B cell (primary cell): Measurements from ENCODE around the gene PCK2. TPM values are rescaled to one million over a fixed set of nuclear protein-coding genes. Genes with fewer than 3 reads are reported as not detected.

Source experiments
- ATAC-seq: fragments of 200-7000 bp; cut with Tn5 transposase; one replicate; pipeline ENCODE4 v1.10.0; 2021; ENCODE audit warnings: low read depth, mild to moderate bottlenecking, moderate number of reproducible peaks, moderate library complexity
- CTCF ChIA-PET: fragments of 350-600 bp; sonication (Branson Sonifier 250); formaldehyde crosslinking; loops from one replicate; lab custom pipeline; 2021; ENCODE audit warnings: antibody characterized with exemption, inconsistent platforms; lab: Charles Lee
- POLR2A ChIA-PET: fragments of 350-600 bp; sonication (Branson Sonifier 250); formaldehyde crosslinking; loops from one replicate; lab custom pipeline; 2021; ENCODE audit warnings: antibody characterized with exemption; lab: Charles Lee
- DNase-seq: peaks from one replicate; pipeline ENCODE4 v3.0.0; 2013
- H2AFZ ChIP-seq: 2 replicates; pipeline ENCODE4 v1.6.1; 2012; ENCODE audit warnings: mild to moderate bottlenecking, low read depth, low read length; ENCODE audit not compliant: insufficient read depth, poor library complexity, severe bottlenecking
- H3K27ac ChIP-seq, 2 donors: 1 replicate in 1 of 2; 2 replicates in 1 of 2; pipeline ENCODE4 v1.5.1; 2012 to 2013; ENCODE audit warnings: low read length in 2 of 2, mild to moderate bottlenecking in 2 of 2, moderate library complexity in 1 of 2
- H3K27me3 ChIP-seq, 4 experiments: fragments of 200-600 bp in 1 of 4; sonication (generic) in 1 of 4; replicated peaks in 1 of 4; 1 replicate in 2 of 4; 2 replicates in 2 of 4; pipeline versions ENCODE4 v1.6.1 to v1.7.0; 2013 to 2016; ENCODE audit warnings: low read length in 3 of 4, mild to moderate bottlenecking in 2 of 4, mixed read lengths in 1 of 4, moderate library complexity in 1 of 4; ENCODE audit not compliant: insufficient read depth in 4 of 4, control insufficient read depth in 3 of 4; ENCODE audit errors: control extremely low read depth in 1 of 4
- H3K36me3 ChIP-seq, 2 experiments: replicated peaks in 1 of 2; 1 replicate in 1 of 2; 2 replicates in 1 of 2; pipeline versions ENCODE4 v1.6.1 to v1.7.1; 2013; ENCODE audit warnings: low read length in 1 of 2; ENCODE audit not compliant: insufficient read depth in 2 of 2, control insufficient read depth in 1 of 2; ENCODE audit errors: control extremely low read depth in 1 of 2, extremely low read depth in 1 of 2
- H3K4me1 ChIP-seq, 2 donors: fragments of 200-600 bp in 1 of 2; sonication (generic) in 1 of 2; 1 replicate in 1 of 2; 2 replicates in 1 of 2; pipeline versions ENCODE4 v1.5.1 to v1.6.1; 2013 to 2017; ENCODE audit warnings: low read length in 2 of 2; ENCODE audit not compliant: control insufficient read depth in 2 of 2, insufficient read depth in 2 of 2
- H3K4me2 ChIP-seq: replicated peaks from 2 replicates; pipeline ENCODE3; 2012; ENCODE audit warnings: mild to moderate bottlenecking, low read depth, low read length; ENCODE audit not compliant: poor library complexity, severe bottlenecking
- H3K4me3 ChIP-seq, 5 experiments: fragments of 200-600 bp in 1 of 5; sonication (generic) in 1 of 5; 1 replicate in 3 of 5; 2 replicates in 2 of 5; pipeline versions ENCODE4 v1.5.1 to v1.7.0; 2011 to 2016; ENCODE audit warnings: low read length in 4 of 5, mild to moderate bottlenecking in 4 of 5, low read depth in 2 of 5, control low read depth in 1 of 5, moderate library complexity in 1 of 5; ENCODE audit not compliant: insufficient read depth in 1 of 5; ENCODE audit errors: control extremely low read depth in 1 of 5, extremely low read depth in 1 of 5
- H3K79me2 ChIP-seq: fragments of 200-600 bp; sonication (generic); one replicate; pipeline ENCODE4 v1.6.0; 2016; ENCODE audit warnings: low read length; ENCODE audit not compliant: control insufficient read depth, insufficient read depth
- H3K9ac ChIP-seq: fragments of 200-600 bp; sonication (generic); 2 replicates; pipeline ENCODE4 v1.6.1; 2017; ENCODE audit warnings: mild to moderate bottlenecking, low read length, moderate library complexity
- H3K9me3 ChIP-seq, 3 donors: one replicate each; pipeline versions ENCODE4 v1.6.1 to v1.7.1; 2013; ENCODE audit warnings: low read length in 2 of 3; ENCODE audit not compliant: control insufficient read depth in 2 of 3, insufficient read depth in 1 of 3; ENCODE audit errors: control extremely low read depth in 1 of 3
- H4K20me1 ChIP-seq: 2 replicates; pipeline ENCODE4 v1.6.0; 2012; ENCODE audit warnings: mild to moderate bottlenecking, low read length; ENCODE audit not compliant: insufficient read depth, control insufficient read depth, poor library complexity, severe bottlenecking
- H3K27ac Mint-ChIP-seq: one replicate; pipeline ENCODE4 v1.8.0; 2021; ENCODE audit warnings: mixed read lengths
- H3K27me3 Mint-ChIP-seq: one replicate; pipeline ENCODE4 v1.8.0; 2021; ENCODE audit warnings: mixed read lengths
- H3K4me1 Mint-ChIP-seq: one replicate; pipeline ENCODE4 v1.8.0; 2021; ENCODE audit warnings: mixed read lengths
- H3K4me3 Mint-ChIP-seq: one replicate; pipeline ENCODE4 v1.8.0; 2021; ENCODE audit warnings: mixed read lengths
- H3K9me3 Mint-ChIP-seq: one replicate; pipeline ENCODE4 v1.8.0; 2022; ENCODE audit warnings: mixed read lengths; ENCODE audit not compliant: insufficient read depth
- CTCF ChIP-seq: fragments of 200-600 bp; IDR thresholded peaks from one replicate; pipeline ENCODE4 v1.8.0; 2022; ENCODE audit warnings: antibody characterized with exemption, mild to moderate bottlenecking
- EZH2 ChIP-seq: IDR thresholded peaks from 2 replicates; pipeline ENCODE4 v1.6.1; 2012; ENCODE audit warnings: borderline replicate concordance, low read depth, mild to moderate bottlenecking, moderate library complexity, low read length; ENCODE audit not compliant: insufficient read depth, poor library complexity, severe bottlenecking
- WGBS: methylation state at CpG from one replicate; pipeline ENCODE4 v1.1.5; 2013; ENCODE audit warnings: missing lambda C conversion rate; ENCODE audit not compliant: insufficient coverage; 5-methylcytosine and 5-hydroxymethylcytosine counted together
- intact Hi-C: fragments of 100-400 bp; cut with micrococcal nuclease; formaldehyde crosslinking; loops from one replicate; pipeline ENCODE4 v1.10.0; 2022
- polyA plus RNA-seq: library from polyadenylated mRNA; depleted of rRNA; stranded (reverse); fragments of >200 nt; gene quantifications from 2 replicates; pipeline ENCODE4 v1.2.3, GENCODE V29; 2012
- total RNA-seq, 2 donors: library from RNA; stranded (reverse); fragments of 120-200 nt in 1 of 2; gene quantifications; 1 replicate in 1 of 2; 2 replicates in 1 of 2; pipeline versions ENCODE4 v1.2.3 to v1.2.4, GENCODE V29; 2013 to 2022

The PCK2 gene
- total and polyA plus RNA-seq, 2 donors (not counting 1 experiment from before 2014, with no cell fraction given) = 40.4 to 58.4 TPM

- POLR2A ChIA-PET = no interaction called here
- Histone ChIP-seq H3K4me3 (no peak overlapping the region), H3K79me2 (no peaks in the 10 kb centered on the region), H3K4me1 (no peaks in the 10 kb centered on the region), H3K27me3 (no peaks in the 10 kb centered on the region), H4K20me1 (no peaks in the 10 kb centered on the region), H3K36me3 (no peaks in the 10 kb centered on the region), H3K9ac (no peak overlapping the region), H3K27ac (no peak overlapping the region), H3K4me2 (no peak overlapping the region), H2AFZ (no peak overlapping the region), H3K9me3 (no peaks in the 10 kb centered on the region)
- TF ChIP-seq CTCF = no peak
- TF ChIP-seq EZH2 = no peak
- H3K27me3 Mint-ChIP-seq = no peaks in the 10 kb centered on the region
- DNase-seq (no peak), ATAC-seq (no peak)
- no peak overlapping the region for H3K27ac Mint-ChIP-seq
- 98% methylated on average over 3 of the region's 7 CpGs for WGBS
- CTCF ChIA-PET = interaction anchor here (0.9 to 3.6 kb wide), 3 partner anchors 28 to 44 kb away, joined by 3 to 10 read pairs (median 3); no protein-coding TSS in a partner anchor
- no peaks in the 10 kb centered on the region for H3K4me1 Mint-ChIP-seq
- intact Hi-C loops = no loop called here
- H3K9me3 Mint-ChIP-seq = no peaks in the 10 kb centered on the region
- no peak overlapping the region for H3K4me3 Mint-ChIP-seq
Measured at GRCh38 chr14:24064091-24064795, 29.9 kb upstream of the PCK2 start.

GRCh38 chr14:24064856-24065255 lies 29.3 kb upstream of the PCK2 start:
- no peaks in the 10 kb centered on the region for H3K9me3 Mint-ChIP-seq
- H4K20me1 ChIP-seq = no peaks in the 10 kb centered on the region
- H3K36me3 ChIP-seq = no peaks in the 10 kb centered on the region
- no peak overlapping the region for H3K4me3 Mint-ChIP-seq
- ChIA-PET POLR2A (no interaction called here), CTCF (interaction anchor here (3.6 kb wide), 1 partner anchor 44 kb away, joined by 10 read pairs; no protein-coding TSS in a partner anchor)
- no peaks in the 10 kb centered on the region for H3K27me3 ChIP-seq
- no peak overlapping the region for H3K9ac ChIP-seq
- H3K27ac Mint-ChIP-seq = no peak overlapping the region
- no peak overlapping the region for H3K4me2 ChIP-seq
- H3K4me1 ChIP-seq = no peaks in the 10 kb centered on the region
- TF ChIP-seq CTCF (no peak), EZH2 (no peak)
- H3K4me1 Mint-ChIP-seq = no peaks in the 10 kb centered on the region
- H3K27me3 Mint-ChIP-seq = no peaks in the 10 kb centered on the region
- no peak for DNase-seq
- no peak overlapping the region for H2AFZ ChIP-seq
- no peak overlapping the region for H3K4me3 ChIP-seq
- ATAC-seq = no peak
- no peaks in the 10 kb centered on the region for H3K79me2 ChIP-seq
- no peak overlapping the region for H3K27ac ChIP-seq
- no peaks in the 10 kb centered on the region for H3K9me3 ChIP-seq
- 92% methylated on average over 12 of the region's 15 CpGs for WGBS
- intact Hi-C loops = no loop called here
